GM23338 (cell line): ENCODE data around the gene AGPAT4. TPM values are rescaled to one million over a fixed set of nuclear protein-coding genes. Genes with fewer than 3 reads are reported as not detected.

ENCODE experiments used
- ATAC-seq: fragments of 200-7000 bp; cut with Tn5 transposase; 3 replicates; pipeline ENCODE4 v1.9.1; 2020
- DNase-seq: peaks from one replicate; pipeline ENCODE4 v3.0.0-alpha.2; 2015; ENCODE audit warnings: low spot score
- H2AFZ ChIP-seq: fragments of 200-600 bp; sonication (generic); 2 replicates; pipeline ENCODE4 v1.8.0; 2016; ENCODE audit warnings: antibody characterized with exemption, mild to moderate bottlenecking, moderate library complexity
- H3F3A ChIP-seq: fragments of 200-600 bp; sonication (generic); replicated peaks from 2 replicates; pipeline ENCODE4 v1.8.0; 2017; ENCODE audit warnings: antibody characterized with exemption, mixed run types, low read depth
- H3K27ac ChIP-seq: fragments of 200-600 bp; sonication (generic); 2 replicates; pipeline ENCODE4 v1.6.1; 2016; ENCODE audit warnings: low read depth
- H3K27me3 ChIP-seq: fragments of 200-600 bp; sonication (generic); 2 replicates; pipeline ENCODE4 v1.8.0; 2016; ENCODE audit warnings: mild to moderate bottlenecking, mixed run types, moderate library complexity; ENCODE audit not compliant: insufficient read depth
- H3K36me3 ChIP-seq: fragments of 200-600 bp; sonication (generic); 2 replicates; pipeline ENCODE4 v1.8.0; 2016; ENCODE audit warnings: mild to moderate bottlenecking; ENCODE audit not compliant: insufficient read depth
- H3K4me1 ChIP-seq: fragments of 200-600 bp; sonication (generic); 2 replicates; pipeline ENCODE4 v1.8.0; 2016; ENCODE audit warnings: mild to moderate bottlenecking, moderate library complexity; ENCODE audit not compliant: insufficient read depth
- H3K4me2 ChIP-seq: fragments of 200-600 bp; sonication (generic); 2 replicates; pipeline ENCODE4 v1.7.1; 2017; ENCODE audit warnings: mixed run types
- H3K4me3 ChIP-seq: fragments of 200-600 bp; sonication (generic); 2 replicates; pipeline ENCODE4 v1.6.1; 2016; ENCODE audit warnings: mixed run types
- H3K79me2 ChIP-seq: fragments of 200-600 bp; sonication (generic); replicated peaks from 2 replicates; pipeline ENCODE4 v1.8.0; 2017; ENCODE audit warnings: mild to moderate bottlenecking; ENCODE audit not compliant: insufficient read depth
- H3K9me2 ChIP-seq: fragments of 200-600 bp; sonication (generic); 2 replicates; pipeline ENCODE4 v1.8.0; 2017; ENCODE audit not compliant: insufficient read depth
- H4K20me1 ChIP-seq: fragments of 200-600 bp; sonication (generic); replicated peaks from 2 replicates; pipeline ENCODE4 v1.8.0; 2017; ENCODE audit warnings: mild to moderate bottlenecking; ENCODE audit not compliant: insufficient read depth
- H3K27ac Mint-ChIP-seq: 2 replicates; pipeline ENCODE4 v1.8.0; 2020; ENCODE audit warnings: inconsistent platforms, mild to moderate bottlenecking, moderate library complexity, mixed read lengths
- H3K27me3 Mint-ChIP-seq: 3 replicates; pipeline ENCODE4 v1.8.0; 2022; ENCODE audit warnings: low read depth, mild to moderate bottlenecking, moderate library complexity, mixed read lengths, inconsistent platforms; ENCODE audit not compliant: insufficient read depth, poor library complexity
- H3K36me3 Mint-ChIP-seq: 3 replicates; pipeline ENCODE4 v1.8.0; 2021; ENCODE audit warnings: low read depth, mild to moderate bottlenecking, inconsistent platforms, moderate library complexity, mixed read lengths
- H3K4me1 Mint-ChIP-seq: 3 replicates; pipeline ENCODE4 v1.8.0; 2020; ENCODE audit warnings: mild to moderate bottlenecking, inconsistent platforms, mixed read lengths
- H3K4me3 Mint-ChIP-seq: 3 replicates; pipeline ENCODE4 v1.8.0; 2021; ENCODE audit warnings: moderate library complexity, mild to moderate bottlenecking, inconsistent platforms, mixed read lengths
- H3K9me3 Mint-ChIP-seq: 3 replicates; pipeline ENCODE4 v1.8.0; 2020; ENCODE audit warnings: moderate library complexity, mild to moderate bottlenecking, inconsistent platforms, mixed read lengths
- ETS1 ChIP-seq: IDR thresholded peaks from 2 replicates; pipeline ENCODE4 v1.6.1; 2016; ENCODE audit warnings: antibody characterized with exemption
- NANOG ChIP-seq: IDR thresholded peaks from 2 replicates; pipeline ENCODE4 v1.6.1; 2016; ENCODE audit warnings: antibody characterized with exemption, borderline replicate concordance
- ZNF114 ChIP-seq: fragments of 250-450 bp; sonication (Bioruptor Pico); IDR thresholded peaks from 2 replicates; pipeline ENCODE4 v1.5.0; 2020; ENCODE audit warnings: mild to moderate bottlenecking, moderate library complexity
- ZNF462 ChIP-seq: fragments of 250-450 bp; sonication (Bioruptor Pico); IDR thresholded peaks from 2 replicates; pipeline ENCODE4 v1.5.0; 2020; ENCODE audit warnings: mild to moderate bottlenecking, moderate library complexity
- polyA plus RNA-seq: library from polyadenylated mRNA; unstranded; fragments of >200 nt; fragmentation: Nextera tagmentation; extraction: Ambion mirVana; gene quantifications from 2 replicates; pipeline ENCODE4 v1.2.1, GENCODE V29; 2016
- total RNA-seq: library from RNA; depleted of rRNA; stranded (reverse); fragments of >200 nt; shearing (Covaris generic); gene quantifications from 2 replicates; pipeline ENCODE4 v1.2.3, GENCODE V29; 2014
- TF ChIP-seq, protein P1 (sequence below), 2 experiments: fragments of 200-600 bp in 1 of 2; sonication (generic) in 1 of 2; conservative IDR thresholded peaks; 2 replicates each; pipeline versions ENCODE4 v1.5.1 to v1.6.1; 2016 to 2017; ENCODE audit warnings: antibody characterized with exemption in 2 of 2, low read depth in 2 of 2, mild to moderate bottlenecking in 2 of 2, moderate library complexity in 1 of 2

The AGPAT4 gene
- total and polyA plus RNA-seq, 2 experiments from 2014 or later = 8.9 to 19.3 TPM

DNA sequence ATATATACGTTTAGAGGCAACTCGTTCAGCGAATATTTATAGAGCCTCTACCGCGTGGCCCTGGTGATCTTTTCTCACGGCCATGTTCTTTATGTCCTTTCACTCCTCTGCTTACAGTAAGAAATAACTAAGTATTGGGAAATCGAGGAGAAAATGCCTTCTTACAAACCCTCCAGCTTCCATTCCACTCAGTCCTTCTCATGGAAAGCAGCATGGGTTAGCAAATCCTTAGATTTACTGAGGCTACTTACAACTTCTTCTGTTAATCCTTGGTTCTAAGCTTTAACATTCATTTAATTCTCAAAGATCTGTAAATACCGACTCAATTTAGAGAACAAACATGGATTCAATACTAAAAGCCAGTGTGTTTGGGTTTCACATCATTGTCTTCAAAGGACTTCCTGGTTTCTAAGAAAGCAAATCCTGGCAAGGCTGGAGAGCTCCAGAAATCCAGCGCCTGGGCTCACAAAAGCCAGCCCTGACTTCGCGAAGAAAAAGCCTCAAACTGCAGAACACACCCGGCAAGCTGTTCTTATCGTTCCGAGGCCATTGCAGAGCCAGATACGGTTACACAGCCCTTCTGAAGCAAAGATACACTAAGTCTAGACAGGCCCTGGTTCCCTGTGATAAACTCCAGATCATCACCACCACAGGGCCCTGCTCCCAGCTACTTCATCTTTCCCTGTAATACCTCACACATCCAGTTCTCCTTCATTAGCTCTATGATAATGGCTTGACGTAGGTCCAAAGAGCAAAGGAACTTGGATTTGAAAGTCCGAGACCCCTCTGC is 19.2 kb downstream of the AGPAT4 start (continued):
- TF ChIP-seq ZNF462 (CRISPR knock-in tag) = no peak
- no peak for TF ChIP-seq NANOG

GRCh38 chr6:161254126-161254463 is 19.8 kb downstream of the AGPAT4 start:
- Histone ChIP-seq H2AFZ (no peak overlapping the region), H3K4me1 (peaks cover 8% of the 10 kb centered on the region; the same call in 1 of the 2 replicates), H3K4me3 (no peak overlapping the region), H3K9me2 (no peaks in the 10 kb centered on the region), H3K27me3 (no peaks in the 10 kb centered on the region), H4K20me1 (peaks cover 39% of the 10 kb centered on the region), H3F3A (no peaks in the 10 kb centered on the region), H3K79me2 (peaks cover 97% of the 10 kb centered on the region), H3K36me3 (no peaks in the 10 kb centered on the region), H3K27ac (no peak overlapping the region), H3K4me2 (no peak overlapping the region)
- Mint-ChIP-seq H3K36me3 (peaks cover 20% of the 10 kb centered on the region; the same call in 2 of the 3 replicates), H3K4me1 (peaks cover 33% of the 10 kb centered on the region), H3K9me3 (peaks cover 3% of the 10 kb centered on the region; the same call in 1 of the 3 replicates), H3K4me3 (no peak overlapping the region), H3K27me3 (peaks cover 1% of the 10 kb centered on the region), H3K27ac (no peak overlapping the region)
- DNase-seq = no peak
- ATAC-seq = no peak
- TF ChIP-seq ETS1 = no peak
- TF ChIP-seq, protein P1, sequence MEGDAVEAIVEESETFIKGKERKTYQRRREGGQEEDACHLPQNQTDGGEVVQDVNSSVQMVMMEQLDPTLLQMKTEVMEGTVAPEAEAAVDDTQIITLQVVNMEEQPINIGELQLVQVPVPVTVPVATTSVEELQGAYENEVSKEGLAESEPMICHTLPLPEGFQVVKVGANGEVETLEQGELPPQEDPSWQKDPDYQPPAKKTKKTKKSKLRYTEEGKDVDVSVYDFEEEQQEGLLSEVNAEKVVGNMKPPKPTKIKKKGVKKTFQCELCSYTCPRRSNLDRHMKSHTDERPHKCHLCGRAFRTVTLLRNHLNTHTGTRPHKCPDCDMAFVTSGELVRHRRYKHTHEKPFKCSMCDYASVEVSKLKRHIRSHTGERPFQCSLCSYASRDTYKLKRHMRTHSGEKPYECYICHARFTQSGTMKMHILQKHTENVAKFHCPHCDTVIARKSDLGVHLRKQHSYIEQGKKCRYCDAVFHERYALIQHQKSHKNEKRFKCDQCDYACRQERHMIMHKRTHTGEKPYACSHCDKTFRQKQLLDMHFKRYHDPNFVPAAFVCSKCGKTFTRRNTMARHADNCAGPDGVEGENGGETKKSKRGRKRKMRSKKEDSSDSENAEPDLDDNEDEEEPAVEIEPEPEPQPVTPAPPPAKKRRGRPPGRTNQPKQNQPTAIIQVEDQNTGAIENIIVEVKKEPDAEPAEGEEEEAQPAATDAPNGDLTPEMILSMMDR (conservative IDR thresholded peaks at IDR 0.05; ENCODE audit: low read depth in 2 of 2) = no peak
- TF ChIP-seq ZNF114 (CRISPR knock-in tag) = no peak
